ENCODE measurements around the gene EPB41L2.
"Not testable (repeated sequence)": the region's sequence is repeated elsewhere in the genome, so short reads cannot be mapped to it uniquely, and the experiment has no call there.

EPB41L2 gene

DNA sequence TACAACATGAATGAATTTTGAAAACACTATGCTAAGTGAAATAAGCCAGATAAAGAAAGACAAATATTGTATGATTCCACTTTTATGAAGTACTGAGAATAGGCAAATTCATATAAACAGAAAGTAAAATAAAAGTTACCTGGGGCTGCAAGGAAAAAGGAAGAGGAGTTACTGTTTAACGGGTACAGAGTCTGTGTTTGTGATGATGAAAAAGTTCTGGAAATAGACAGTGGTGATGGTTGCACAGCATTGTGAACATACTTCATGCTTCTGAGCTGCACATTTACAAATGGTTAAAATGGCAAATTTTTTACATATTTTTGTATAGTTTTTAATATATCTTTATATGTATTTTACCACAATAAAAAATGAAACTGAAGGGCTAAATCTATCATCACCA is 29.4 kb downstream of the EPB41L2 start:
- DNase-seq, result no peak

DNA sequence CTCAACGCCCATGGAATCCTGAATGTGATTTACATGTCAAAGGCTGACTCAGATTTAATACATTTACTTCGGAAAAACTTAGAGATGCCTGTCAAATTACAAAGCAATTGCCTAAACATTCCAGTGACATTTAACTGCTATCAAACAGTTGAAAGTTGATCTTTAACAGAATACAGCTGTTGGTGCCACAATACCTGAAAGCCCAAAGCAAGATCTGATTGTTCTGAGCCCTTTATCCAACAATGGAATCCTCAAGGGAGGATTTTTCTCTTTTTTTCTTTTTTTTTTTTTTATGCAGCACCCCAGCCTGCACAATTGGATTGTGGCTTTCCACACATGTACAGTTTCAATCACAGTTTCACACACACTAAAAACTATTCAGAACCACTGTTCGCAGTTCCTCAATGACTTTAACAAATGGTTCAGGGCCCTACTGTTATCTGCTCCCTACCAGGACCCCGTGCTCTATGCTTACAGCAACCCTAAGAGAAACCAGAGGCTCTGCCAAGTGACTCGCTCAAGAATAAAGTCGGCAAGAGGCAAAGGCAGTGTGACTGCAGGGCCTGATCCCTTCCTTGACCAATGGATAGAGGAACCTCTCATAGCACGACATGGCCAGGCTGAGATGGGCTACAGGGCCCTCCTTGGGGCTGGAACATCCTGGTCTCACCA is 33.3 kb downstream of the EPB41L2 start:
- DNase-seq, result no peak

DNA sequence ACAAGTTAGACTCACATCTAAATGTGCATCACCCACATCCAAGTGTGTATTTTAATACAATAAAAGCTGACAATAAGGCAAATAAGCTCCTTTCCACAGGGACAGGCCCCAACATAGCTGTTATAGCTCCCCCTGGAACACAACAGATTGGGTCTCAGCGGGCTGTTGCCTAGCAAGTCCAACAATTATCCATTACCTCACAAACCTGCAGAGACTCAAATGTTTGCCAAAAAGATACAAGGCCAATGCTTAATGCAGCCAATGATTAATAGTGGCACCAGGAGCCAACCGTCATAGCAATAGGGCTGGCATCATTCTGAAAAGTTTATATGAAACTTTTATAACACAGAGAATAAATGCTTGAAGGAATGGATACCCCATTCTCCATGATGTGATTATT is 35.7 kb downstream of the EPB41L2 start:
- no peak for DNase-seq

DNA sequence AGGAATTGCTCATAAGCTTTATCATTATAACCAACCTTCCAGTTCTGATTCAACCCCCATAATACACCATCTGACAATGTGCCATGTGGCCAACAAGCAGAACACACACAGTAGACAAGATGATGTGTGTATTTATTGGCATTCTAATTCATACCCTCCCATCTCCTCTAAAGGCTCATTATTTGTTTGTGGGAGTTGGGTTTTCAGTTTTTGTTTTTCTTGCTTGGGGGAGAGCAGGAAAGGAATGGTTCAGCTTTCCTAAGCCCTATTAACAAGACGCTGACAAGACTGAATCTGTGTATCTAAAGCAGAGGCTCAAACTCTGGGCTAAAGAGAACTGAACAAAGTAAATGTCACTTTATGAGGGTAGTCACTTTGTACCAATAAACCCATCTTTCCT is 36.8 kb downstream of the EPB41L2 start:
- DNase-seq, result no peak

DNA sequence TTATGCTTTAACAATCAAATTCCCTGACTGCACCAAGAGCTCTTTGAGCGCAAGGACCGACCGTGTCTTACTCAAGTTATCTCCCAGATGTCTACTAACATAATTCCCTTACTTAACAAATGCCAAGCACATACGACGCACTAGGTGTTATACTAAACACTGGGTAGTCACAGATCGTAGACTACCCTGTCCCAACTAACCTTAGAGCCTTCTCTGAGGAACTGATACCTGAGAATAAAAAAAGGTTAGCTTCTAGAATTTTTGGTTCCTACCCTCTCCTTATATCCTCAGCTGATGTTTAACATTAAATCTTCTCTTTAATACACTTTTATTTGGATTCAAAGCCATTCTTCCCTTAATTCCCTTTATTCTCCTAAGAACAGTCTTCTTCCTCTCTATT is 38.5 kb downstream of the EPB41L2 start:
- no peak for DNase-seq

DNA sequence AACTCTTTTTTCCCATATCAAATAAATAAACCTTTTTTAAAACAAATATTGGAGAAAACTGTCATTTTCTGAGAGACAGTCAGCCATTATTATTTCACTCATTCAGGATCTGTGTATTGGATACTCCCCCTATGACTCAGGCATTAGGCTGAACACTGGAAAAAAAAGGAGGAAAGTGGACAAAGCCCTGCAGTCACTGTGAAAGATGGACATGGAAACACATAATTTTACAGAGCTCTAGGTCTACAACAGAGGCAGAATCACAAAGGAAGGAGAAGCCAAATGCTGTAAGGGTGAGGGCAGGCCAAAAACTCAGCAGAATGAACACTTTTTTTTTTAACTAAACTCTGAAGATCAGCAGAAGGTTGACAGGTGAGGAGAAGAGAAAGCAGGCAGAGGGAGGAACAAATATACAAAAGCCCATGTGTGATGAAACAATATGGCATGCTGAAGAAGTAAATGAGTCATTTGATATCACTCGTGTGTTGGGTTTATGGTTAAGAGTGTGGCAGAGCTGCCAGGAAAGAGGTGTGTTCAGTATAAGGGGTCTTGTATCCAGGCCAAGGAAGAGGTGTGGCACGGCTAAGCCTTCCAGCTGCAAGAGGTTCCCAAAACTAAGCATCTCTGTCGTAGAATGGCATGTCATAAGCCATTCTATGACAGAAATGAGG is 39.1 kb downstream of the EPB41L2 start:
- no peak for DNase-seq

DNA sequence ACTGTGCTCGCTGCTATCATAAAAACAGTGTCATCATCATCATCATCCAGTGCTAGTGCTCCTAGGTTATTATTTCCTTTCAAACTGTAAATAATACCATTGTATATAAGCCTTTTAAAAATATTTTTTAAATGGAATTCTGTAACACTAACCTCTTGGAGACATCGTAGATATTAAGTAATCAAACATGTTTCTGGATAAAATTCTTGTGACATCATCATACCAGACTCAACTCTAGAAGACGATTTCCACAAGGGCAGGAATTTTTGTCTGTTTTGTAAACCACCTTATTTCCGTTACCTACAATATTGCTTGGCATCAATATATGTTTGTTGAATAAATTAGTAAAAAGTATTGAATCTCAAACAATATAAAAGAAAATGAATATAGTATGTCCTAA is 40.4 kb downstream of the EPB41L2 start:
- DNase-seq, result no peak

DNA sequence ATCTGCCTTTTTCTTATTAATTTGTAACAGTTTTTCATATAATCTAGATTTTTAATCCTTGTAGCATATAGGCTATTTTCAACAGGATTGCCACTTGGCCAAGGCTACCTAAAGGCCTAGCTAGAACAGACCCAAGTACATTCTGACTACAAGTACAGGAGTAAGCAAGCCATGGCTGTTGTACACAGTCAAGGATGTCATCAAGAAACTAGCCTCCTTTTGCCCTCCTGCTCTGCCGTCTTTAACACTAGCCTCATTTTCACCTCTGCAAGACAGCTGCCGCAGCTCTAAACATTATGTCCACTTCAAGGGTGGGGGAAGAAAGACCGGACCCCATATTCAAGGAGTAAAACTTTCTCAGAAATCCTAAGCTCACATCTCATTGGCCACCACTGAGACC is 45.1 kb downstream of the EPB41L2 start:
- DNase-seq, result no peak

DNA sequence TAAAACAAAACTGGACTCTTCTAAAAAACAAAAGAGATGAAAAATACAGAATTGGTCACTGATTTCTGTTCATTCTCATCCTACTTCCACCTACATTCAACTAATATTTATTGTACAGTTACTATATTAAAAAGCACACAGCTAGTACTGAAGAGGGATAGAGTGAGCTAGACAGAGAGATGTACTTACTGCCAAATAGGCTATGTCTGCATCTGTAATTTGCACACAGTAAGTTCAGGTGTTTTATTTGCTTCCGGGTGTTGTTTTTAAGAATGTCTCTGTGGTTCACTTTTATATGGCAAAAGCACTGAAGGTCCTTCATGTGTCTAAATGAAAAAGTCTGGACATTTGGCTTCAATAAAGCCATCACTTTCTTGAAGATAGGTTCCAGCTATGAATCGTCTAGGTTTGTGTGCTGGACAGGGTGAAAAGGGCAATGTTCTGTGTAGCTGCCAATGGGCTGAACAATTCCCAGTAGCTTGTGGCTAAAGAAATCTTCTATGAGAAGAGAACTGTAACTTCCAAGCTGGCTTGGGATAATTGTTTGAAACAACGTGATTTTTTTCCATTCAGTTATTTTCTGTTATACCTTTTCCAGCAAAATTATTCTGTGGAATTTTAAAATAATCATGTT is 47.3 kb downstream of the EPB41L2 start:
- no peak for DNase-seq

DNA sequence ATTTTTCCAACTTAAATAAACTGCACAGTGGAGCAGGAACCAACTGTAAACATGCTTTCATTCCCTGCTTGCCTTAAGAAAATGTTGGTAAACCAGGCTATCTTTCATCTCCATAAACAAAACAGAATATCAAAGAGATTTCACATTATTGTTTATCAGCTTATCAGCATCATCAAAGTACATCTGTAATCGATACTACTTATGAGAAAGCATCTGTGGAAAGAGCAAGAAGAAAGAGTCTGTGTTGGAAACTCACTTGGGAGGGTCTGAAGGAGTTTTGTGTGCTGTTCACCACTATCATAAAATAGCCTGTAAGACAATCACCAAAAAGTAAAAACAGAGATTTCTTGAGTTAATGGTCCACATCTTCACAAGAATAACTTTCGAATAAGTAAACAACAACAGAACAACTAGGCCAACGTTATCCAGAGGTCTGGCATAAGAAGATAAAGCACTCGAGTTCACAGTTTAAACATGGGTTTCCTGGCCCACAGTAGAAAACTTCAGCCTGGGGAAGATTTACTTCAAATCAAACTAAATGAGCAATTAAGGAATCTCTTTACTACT is 47.9 kb downstream of the EPB41L2 start:
- DNase-seq, result no peak

DNA sequence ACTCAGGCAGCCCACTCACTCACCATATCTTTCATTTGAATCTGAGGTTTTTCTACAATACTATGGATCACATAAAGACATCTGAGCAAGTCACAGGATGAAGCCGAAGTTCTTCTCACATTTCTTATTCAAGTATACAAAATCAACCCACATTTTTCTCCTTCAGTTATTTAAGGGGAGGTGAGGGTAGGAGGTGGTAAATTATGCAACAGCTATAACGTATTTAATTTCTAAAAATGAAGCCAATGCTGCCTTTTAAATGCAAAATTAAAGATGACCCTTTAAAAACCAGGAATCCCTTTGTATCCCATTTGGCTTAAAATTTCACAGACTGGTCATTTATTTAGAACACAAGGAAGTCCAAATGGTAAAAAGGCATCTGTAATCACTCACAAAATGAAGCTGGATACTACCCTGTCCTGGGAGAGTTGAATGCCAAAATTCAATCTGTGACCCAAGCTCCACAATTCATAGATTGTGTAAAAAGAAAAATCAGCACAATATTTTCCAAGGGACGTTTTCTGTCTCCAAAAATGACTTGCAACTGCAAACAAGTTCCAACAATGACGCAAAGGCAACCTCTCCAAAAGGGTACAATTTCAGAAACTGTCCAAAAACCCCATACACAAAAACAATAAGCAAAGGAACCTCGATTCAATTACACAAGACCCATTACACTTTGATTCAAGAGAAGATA is 48.8 kb downstream of the EPB41L2 start:
- DNase-seq, result no peak

DNA sequence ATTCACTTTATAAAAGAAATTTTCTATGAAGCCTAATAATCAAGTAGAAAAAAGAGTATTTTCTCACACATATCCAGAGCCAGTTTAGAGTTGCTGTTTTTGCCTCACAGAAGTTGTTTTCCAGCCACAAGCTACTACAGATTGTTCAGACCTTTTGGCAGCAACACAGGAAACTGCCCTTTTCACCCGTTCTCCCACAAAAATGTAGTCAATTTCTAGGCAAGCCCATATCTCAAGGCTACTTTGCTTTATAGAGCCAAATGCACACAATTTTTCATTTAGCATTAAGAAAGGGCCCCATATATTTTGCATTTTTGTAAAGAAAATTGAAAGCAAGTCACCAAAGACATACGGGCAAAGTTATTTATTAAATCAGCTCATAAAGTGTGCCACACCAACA is 49.5 kb downstream of the EPB41L2 start:
- no peak for DNase-seq

DNA sequence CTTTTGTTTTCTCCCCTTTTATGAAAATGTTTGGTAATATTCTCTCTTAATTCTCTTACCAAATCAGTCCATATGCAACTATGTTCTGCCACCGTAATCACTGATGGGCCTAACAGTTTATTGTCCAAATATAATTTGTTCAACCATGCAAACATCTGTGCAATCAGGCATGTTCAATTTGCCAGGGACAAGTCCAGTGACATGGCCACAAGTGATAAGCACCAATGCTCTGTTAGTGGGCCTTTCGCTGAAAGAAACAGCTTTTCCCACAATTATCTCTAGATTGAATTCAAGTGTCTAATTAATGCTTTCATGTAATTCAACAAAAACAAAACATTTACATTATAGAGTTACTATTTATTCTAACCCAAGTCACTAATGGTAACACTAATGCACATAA is 53.3 kb downstream of the EPB41L2 start:
- no peak for DNase-seq

DNA sequence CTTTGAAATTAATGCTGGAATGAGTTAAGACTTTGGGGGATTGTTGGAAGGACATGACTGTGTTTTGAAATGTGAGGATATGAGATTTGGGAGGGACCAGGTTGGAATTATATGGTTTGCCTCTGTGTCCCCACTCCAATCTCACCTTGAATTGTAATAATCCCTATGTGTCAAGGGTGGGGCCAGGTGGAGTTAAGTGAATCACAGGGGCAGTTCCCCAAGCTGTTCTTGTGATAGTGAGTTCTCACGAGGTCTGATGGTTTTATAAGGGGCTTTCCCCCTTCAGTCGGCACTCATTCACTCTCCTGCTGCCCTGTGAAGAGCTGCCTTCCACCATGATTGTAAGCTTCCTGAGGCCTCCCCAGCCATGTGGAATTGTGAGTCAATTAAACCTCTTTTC is 54.1 kb downstream of the EPB41L2 start:
- not testable (repeated sequence) for DNase-seq

DNA sequence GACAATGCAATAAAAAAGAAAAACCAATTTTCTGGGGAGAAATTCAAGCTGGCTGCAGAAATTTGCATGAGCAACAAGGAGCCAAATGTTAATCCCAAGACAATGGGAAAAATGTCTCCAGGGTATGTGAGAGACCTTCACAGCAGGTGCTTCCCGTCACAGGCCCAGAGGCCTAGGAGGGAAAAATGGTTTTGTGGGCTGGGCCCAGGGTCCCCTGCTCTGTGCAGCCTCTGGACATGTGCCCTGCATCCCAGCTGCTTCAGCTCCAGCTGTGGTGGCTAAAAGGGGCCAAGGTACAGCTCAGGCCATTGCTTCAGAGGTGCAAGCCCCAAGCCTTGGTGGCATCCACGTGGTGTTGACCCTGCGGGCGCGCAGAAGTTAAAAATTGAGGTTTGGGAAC is 55.1 kb downstream of the EPB41L2 start:
- not testable (repeated sequence) for DNase-seq

DNA sequence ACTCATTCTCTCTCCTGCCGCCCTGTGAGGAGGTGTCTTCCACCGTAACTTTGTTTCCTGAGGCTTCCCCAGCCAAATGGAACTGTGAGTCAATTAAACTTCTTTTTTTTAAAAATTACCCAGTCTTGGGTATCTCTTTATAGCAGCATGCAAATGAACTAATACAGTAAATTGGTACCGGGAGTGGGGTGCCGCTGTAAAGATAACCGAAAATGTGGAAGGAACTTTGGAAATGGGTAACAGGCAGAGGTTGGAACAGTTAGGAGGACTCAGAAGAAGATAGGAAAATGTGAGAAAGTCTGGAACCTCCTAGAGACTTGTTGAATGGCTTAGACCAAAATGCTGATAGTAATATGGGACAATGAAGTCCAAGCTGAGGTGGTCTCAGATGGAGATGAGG is 55.8 kb downstream of the EPB41L2 start:
- DNase-seq, result no peak

DNA sequence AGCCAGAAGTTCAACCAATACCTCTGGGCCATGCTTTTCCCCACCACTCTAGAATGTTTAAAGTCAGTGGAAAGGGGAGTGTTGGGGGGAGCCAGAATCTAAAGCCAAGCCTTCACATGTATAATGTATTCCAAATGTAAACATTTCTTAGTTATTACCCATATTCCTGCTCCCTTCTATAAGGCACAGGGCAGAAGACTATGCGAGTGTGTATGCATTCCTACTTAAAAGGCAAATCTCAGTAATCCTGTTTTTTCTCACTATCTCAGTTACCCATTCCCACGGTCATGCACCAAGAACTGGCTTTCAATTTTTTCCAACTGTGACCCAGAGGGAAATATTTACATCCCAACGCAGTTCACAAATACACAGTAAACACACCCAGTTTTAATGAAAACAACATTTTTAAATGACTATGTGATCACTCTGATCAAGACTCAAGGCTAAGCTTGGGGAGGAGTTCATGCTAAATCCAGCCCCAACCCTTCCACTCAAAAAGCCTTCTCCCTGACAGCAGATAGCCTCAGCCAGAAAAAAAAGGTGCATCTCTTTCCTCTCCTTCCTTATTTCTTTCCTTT is 57.5 kb downstream of the EPB41L2 start:
- DNase-seq, result no peak

DNA sequence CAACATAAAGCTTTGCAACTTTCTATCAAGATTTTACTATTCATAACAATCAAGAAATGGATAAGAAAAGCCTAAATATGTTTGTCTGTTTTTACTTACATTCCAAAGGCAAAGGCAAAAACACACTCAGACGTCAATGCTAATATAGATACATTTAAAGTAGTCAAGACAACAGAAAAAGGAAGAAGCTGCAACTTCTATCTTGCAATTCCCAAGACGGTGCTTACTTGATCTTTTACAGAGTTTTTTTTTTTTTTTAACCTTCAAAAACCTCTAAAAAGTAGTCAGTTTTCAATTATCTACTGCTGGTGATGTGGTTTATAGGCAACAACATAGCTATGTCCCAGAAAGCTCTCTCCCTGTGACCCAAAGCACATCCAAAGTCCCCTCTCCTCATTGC is 58.1 kb downstream of the EPB41L2 start:
- DNase-seq, result no peak

DNA sequence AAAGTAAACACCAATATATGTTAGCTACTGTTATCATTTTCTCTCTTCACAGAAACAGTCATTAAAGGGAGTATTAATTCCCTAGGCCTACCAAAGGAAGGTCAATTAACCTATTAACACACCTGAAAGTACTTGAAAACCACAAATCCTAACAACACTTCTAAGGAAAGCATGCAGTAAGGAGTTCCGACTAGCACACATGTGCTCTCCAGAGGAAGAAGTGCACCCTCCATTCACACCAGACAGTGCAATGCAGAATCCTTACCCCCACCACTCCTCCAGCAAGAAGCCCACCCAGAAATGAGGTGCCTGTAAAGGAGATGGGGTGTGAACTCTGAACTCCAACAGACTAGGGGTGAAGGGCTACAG is 58.7 kb downstream of the EPB41L2 start:
- DNase-seq, result no peak

DNA sequence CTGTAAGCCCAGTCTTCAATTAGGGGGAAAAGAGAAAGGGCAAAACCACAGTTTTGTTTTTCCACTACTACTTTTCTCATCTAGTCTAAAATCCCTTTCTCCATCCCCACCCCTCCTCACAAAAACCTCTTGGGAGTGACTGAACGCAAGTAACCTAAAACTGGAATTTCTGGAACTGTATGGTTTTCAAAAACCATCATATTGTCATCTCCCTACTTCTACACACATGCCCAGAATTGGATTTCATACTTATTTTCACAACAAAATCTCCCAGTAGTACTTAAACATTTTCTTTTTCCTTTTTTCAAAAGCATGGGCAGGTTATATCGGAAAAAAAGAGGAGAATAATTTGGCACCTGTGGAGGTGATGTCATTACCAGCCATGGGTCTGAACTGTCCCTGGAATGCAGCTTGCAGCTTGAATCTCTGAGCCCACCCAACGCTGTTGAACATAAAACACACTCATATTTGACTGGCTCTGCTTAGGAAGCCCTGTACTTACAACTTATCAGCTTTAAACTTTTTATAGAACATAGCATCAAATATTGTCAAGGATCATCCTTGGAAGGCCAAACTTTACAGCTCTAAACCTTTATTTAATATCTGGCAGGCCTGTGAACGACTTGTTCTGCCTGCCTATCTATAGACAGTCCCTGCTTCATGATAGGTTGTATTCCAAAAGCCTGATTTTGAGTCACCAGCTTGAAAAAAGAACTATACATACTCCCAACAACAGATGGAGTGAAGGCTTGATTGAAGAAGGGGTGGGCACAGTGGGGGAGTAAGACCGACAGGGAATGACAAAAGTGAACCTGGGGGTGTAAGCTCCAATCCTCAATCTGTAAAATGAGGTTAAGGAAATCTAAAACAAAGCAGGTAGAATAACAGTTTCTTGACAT is 59.3 kb downstream of the EPB41L2 start:
- DNase-seq, result no peak

DNA sequence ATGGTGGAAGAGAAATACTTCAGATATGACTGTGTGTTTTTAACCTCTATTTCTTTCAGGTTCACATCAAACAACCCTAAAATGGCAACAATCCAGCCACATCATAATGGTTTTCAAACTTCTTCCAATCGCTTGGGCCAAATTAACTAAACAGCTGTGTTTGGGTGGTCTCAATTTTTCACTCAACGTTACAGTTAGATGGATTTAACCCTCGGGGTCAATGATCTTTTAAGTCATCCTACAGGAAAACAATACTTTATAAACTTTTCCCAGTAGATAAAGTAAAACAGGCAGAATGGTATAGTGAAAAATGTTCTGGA is 60.4 kb downstream of the EPB41L2 start:
- DNase-seq, result no peak

DNA sequence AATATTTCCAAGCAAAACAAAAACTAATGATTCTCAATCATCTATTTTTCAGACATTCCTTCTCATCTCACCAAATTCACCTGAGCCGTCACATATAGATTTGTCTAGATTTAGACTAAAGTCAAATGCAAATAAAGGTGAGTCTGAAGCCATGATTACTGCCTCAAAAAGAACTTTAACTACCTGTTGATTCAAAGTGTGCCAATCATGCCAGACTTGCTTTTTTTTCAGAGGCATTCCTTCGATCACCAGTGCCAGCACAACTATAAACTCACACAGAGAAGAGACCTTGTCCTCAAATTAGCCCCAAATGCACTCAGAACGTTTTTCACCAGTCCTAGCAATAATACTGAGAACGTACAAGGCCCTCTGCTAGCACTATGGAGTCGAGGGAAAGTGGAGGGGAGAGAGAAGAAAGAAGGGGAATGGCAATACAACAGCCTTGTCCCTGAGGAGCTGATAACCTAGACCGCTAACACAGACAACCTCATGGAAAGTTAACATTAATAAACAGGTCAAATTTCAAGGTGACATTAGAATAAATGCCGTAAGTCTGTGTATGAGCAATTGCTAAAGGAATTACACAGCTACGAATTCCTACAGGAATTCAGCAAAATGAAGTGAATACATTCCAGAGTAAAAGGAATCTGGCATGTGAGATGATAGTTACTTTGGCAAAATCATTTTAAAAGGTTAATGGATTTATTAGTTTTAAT is 60.9 kb downstream of the EPB41L2 start:
- no peak for DNase-seq
